Fibroblast of lung (primary cell): ENCODE data around the gene OR8B8. TPM values are rescaled to one million over a fixed set of nuclear protein-coding genes. Genes with fewer than 3 reads are reported as not detected.

Source experiments
- DNase-seq, 2 donors: peaks; one replicate each; pipeline versions ENCODE4 v3.0.0 to v3.0.0-alpha.2; 2010; ENCODE audit warnings: low read depth in 2 of 2
- H2AFZ ChIP-seq: 2 replicates; pipeline ENCODE4 v1.5.1; 2012; ENCODE audit warnings: low read length, control low read depth, inconsistent platforms
- H3K27ac ChIP-seq: 2 replicates; pipeline ENCODE4 v1.5.1; 2011; ENCODE audit warnings: low read length, control low read depth; ENCODE audit not compliant: insufficient read depth
- H3K27me3 ChIP-seq: 2 replicates; pipeline ENCODE4 v1.5.1; 2011; ENCODE audit warnings: mild to moderate bottlenecking, low read length; ENCODE audit not compliant: control insufficient read depth, insufficient read depth
- H3K36me3 ChIP-seq: 2 replicates; pipeline ENCODE4 v1.5.1; 2011; ENCODE audit warnings: low read length; ENCODE audit not compliant: control insufficient read depth, insufficient read depth
- H3K4me1 ChIP-seq: 2 replicates; pipeline ENCODE4 v1.5.1; 2011; ENCODE audit warnings: low read length; ENCODE audit not compliant: control insufficient read depth, insufficient read depth; ENCODE audit errors: extremely low read depth
- H3K4me2 ChIP-seq: 2 replicates; pipeline ENCODE4 v1.5.1; 2011; ENCODE audit warnings: low read length, control low read depth; ENCODE audit not compliant: insufficient read depth; ENCODE audit errors: extremely low read depth
- H3K4me3 ChIP-seq, 4 experiments: fragments of 200-600 bp in 1 of 4; sonication (generic) in 1 of 4; replicated peaks in 1 of 4; 2 replicates each; pipeline ENCODE4 v1.5.1; 2011 to 2016; ENCODE audit warnings: low read length in 4 of 4, low read depth in 3 of 4, mild to moderate bottlenecking in 3 of 4, control low read depth in 2 of 4, inconsistent platforms in 1 of 4, mixed read lengths in 1 of 4; ENCODE audit not compliant: insufficient read depth in 1 of 4; ENCODE audit errors: control extremely low read depth in 1 of 4
- H3K79me2 ChIP-seq: 2 replicates; pipeline ENCODE4 v1.5.1; 2012; ENCODE audit warnings: mild to moderate bottlenecking, low read length, inconsistent platforms; ENCODE audit not compliant: control insufficient read depth, insufficient read depth
- H3K9ac ChIP-seq: 2 replicates; pipeline ENCODE4 v1.5.1; 2011; ENCODE audit warnings: mild to moderate bottlenecking, low read length, control low read depth; ENCODE audit not compliant: insufficient read depth
- H3K9me3 ChIP-seq: 2 replicates; pipeline ENCODE4 v1.5.1; 2012; ENCODE audit warnings: low read depth, low read length; ENCODE audit not compliant: control insufficient read depth, insufficient read depth
- H4K20me1 ChIP-seq: 2 replicates; pipeline ENCODE4 v1.5.1; 2011; ENCODE audit warnings: low read length; ENCODE audit not compliant: control insufficient read depth, insufficient read depth; ENCODE audit errors: extremely low read depth
- EZH2 ChIP-seq: IDR thresholded peaks from 2 replicates; pipeline ENCODE4 v1.5.1; 2012; ENCODE audit warnings: low read length, control low read depth, mild to moderate bottlenecking; ENCODE audit errors: missing control alignments
- polyA plus RNA-seq, 2 donors: library from polyadenylated mRNA; depleted of rRNA in 1 of 2; stranded (reverse) in 1 of 2; unstranded in 1 of 2; fragments of >200 nt; gene quantifications; 2 replicates each; pipeline ENCODE4 v1.2.1, GENCODE V29; 2011 to 2012; ENCODE audit warnings: missing spikeins in 1 of 2
- total RNA-seq: library from RNA; depleted of rRNA; stranded (reverse); fragments of >200 nt; gene quantifications from 2 replicates; pipeline ENCODE4 v1.2.1, GENCODE V29; 2014
- TF ChIP-seq, protein P1 (sequence below), 2 donors: IDR thresholded peaks in 1 of 2; conservative IDR thresholded peaks in 1 of 2; 1 replicate in 1 of 2; 2 replicates in 1 of 2; pipeline ENCODE4 v1.5.1; 2011 to 2012; ENCODE audit warnings: low read length in 2 of 2, control low read depth in 1 of 2, inconsistent platforms in 1 of 2, low read depth in 1 of 2, mild to moderate bottlenecking in 1 of 2

Gene OR8B8
- total and polyA plus RNA-seq, 2 donors (not counting 1 experiment from before 2014, with no cell fraction given), result not detected

DNA sequence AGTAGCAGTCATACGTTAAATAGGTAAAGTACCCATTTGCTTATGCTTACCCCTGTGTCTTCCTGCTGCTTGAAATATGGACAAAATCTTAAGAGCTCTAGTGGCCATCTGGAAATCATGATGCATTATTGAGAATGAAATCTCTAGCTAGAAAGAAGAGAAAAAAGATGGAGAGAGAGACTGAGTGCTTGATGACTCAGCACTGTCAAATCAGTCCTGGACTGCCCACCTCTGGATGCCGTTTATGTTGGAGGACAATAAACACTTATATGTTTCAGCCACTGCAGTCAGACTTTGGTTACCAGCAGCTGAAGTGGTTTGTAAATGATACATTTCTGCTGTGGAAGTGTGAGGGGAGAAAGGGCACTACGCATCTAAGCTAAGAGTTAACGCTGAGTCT is 24.5 kb downstream of the OR8B8 start:
- H4K20me1 ChIP-seq, result no peaks in the 10 kb centered on the region

DNA sequence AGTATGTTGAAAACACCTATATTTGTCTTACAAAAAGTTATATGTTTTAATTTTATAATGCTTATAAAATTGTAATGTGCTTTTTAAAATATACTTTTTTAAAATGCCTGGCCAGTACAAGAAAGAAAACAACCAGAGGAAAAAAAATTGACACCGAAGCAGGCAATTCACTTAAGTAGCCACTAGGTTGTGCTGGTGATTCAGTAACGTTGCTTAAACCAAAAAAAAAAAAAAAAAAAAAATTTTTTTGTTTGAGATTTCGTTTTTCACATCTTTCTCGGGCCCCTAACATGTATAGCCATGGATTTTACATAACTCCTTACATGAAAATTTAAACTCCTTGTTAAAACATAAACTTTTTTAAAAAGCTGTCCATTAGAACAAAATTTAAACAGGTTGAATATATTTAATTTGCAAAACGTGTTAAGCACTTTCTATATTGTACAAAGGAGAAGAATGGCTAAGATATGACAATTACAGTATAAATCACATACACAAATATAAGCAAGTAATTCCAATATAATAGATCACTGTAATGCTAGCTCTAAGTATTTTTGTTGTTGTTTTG is 30.1 kb downstream of the OR8B8 start:
- Histone ChIP-seq H3K4me1 (no peaks in the 10 kb centered on the region), H3K9me3 (no peaks in the 10 kb centered on the region), H3K9ac (no peak overlapping the region), H4K20me1 (no peaks in the 10 kb centered on the region), H3K27me3 (no peaks in the 10 kb centered on the region), H3K4me3 (no peak overlapping the region), H3K4me2 (no peak overlapping the region), H3K27ac (no peak overlapping the region), H3K36me3 (no peaks in the 10 kb centered on the region), H3K79me2 (no peaks in the 10 kb centered on the region), H2AFZ (no peak overlapping the region)
- peak; percentile 40 to 74 for DNase-seq
- TF ChIP-seq EZH2, result no peak
- TF ChIP-seq, protein P1, sequence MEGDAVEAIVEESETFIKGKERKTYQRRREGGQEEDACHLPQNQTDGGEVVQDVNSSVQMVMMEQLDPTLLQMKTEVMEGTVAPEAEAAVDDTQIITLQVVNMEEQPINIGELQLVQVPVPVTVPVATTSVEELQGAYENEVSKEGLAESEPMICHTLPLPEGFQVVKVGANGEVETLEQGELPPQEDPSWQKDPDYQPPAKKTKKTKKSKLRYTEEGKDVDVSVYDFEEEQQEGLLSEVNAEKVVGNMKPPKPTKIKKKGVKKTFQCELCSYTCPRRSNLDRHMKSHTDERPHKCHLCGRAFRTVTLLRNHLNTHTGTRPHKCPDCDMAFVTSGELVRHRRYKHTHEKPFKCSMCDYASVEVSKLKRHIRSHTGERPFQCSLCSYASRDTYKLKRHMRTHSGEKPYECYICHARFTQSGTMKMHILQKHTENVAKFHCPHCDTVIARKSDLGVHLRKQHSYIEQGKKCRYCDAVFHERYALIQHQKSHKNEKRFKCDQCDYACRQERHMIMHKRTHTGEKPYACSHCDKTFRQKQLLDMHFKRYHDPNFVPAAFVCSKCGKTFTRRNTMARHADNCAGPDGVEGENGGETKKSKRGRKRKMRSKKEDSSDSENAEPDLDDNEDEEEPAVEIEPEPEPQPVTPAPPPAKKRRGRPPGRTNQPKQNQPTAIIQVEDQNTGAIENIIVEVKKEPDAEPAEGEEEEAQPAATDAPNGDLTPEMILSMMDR (conservative IDR thresholded peaks at IDR 0.05 in 1 of 2, IDR thresholded peaks at IDR 0.05 in 1 of 2; ENCODE audit: low read depth in 1 of 2, low read length in 2 of 2), result peak; percentile 66 to 71

More for the DNA sequence above, 24.5 kb downstream of the OR8B8 start:
- no peak overlapping the region for H3K9ac ChIP-seq
- no peak overlapping the region for H3K4me3 ChIP-seq
- DNase-seq, result peak in 1 of 2 donors; percentile 5
- H3K27me3 ChIP-seq, result no peaks in the 10 kb centered on the region
- no peaks in the 10 kb centered on the region for H3K79me2 ChIP-seq
- TF ChIP-seq, protein P1 (conservative IDR thresholded peaks at IDR 0.05 in 1 of 2, IDR thresholded peaks at IDR 0.05 in 1 of 2; ENCODE audit: low read depth in 1 of 2, low read length in 2 of 2), result no peak
- no peak for TF ChIP-seq EZH2
- H3K4me2 ChIP-seq, result no peak overlapping the region
- no peaks in the 10 kb centered on the region for H3K36me3 ChIP-seq
- no peaks in the 10 kb centered on the region for H3K9me3 ChIP-seq
- H3K4me1 ChIP-seq, result no peaks in the 10 kb centered on the region
- no peak overlapping the region for H2AFZ ChIP-seq
- H3K27ac ChIP-seq, result no peak overlapping the region

DNA sequence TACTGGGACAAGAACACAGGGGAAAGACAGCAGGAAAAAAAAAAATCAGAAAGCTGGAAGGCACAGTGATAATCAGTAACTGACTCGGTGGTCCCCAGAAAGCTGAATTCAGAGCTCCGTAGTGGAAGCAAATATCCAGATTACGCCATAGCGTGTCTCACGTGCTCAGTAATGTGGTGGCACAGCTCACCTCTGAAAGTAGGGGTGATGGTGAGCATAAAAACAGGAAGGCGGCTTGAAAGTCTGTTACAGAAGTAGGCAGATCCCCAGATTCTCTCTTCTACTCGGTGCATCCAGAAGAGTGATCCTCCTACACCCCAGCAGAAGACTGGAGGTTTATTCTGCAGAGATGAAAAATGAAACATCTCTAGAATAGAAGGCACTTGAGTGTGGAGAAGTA is 35.6 kb downstream of the OR8B8 start:
- no peak overlapping the region for H3K27ac ChIP-seq
- H3K4me1 ChIP-seq, result no peaks in the 10 kb centered on the region
- no peaks in the 10 kb centered on the region for H3K36me3 ChIP-seq
- H3K9ac ChIP-seq, result no peak overlapping the region
- H3K4me2 ChIP-seq, result no peak overlapping the region
- H3K9me3 ChIP-seq, result no peaks in the 10 kb centered on the region
- H3K79me2 ChIP-seq, result no peaks in the 10 kb centered on the region
- no peak for DNase-seq
- TF ChIP-seq, protein P1 (conservative IDR thresholded peaks at IDR 0.05 in 1 of 2, IDR thresholded peaks at IDR 0.05 in 1 of 2; ENCODE audit: low read depth in 1 of 2, low read length in 2 of 2), result no peak
- TF ChIP-seq EZH2, result no peak
- H2AFZ ChIP-seq, result no peak overlapping the region
- H3K4me3 ChIP-seq, result no peak overlapping the region
- no peaks in the 10 kb centered on the region for H4K20me1 ChIP-seq
- no peaks in the 10 kb centered on the region for H3K27me3 ChIP-seq
